Measurements from ENCODE around the gene MIP.

Gene MIP

GRCh38 chr12:56420411-56420810, 34.0 kb downstream of the MIP start:
- Histone ChIP-seq H3K9me3 (ENCODE audit: insufficient read depth, low read length) (no peaks in the 10 kb centered on the region), H3F3A (ENCODE audit: insufficient read depth) (no peaks in the 10 kb centered on the region), H3K9me2 (replicated peaks; ENCODE audit: insufficient read depth, low read length) (no peaks in the 10 kb centered on the region), H3K36me3 (ENCODE audit: low read length) (peaks cover 28% of the 10 kb centered on the region; the same call in 1 of the 2 replicates), H3K27ac (ENCODE audit: low read depth, low read length) (no peak overlapping the region), H3K4me2 (ENCODE audit: low read depth, low read length, poor library complexity, severe bottlenecking) (no peak overlapping the region), H3K4me3 (ENCODE audit: insufficient read depth, low read length, poor library complexity, severe bottlenecking) (no peak overlapping the region), H3K9ac (ENCODE audit: low read length) (no peak overlapping the region), H3K79me2 (ENCODE audit: insufficient read depth, low read length) (no peaks in the 10 kb centered on the region), H2AFZ (ENCODE audit: low read depth, low read length, severe bottlenecking) (no peak overlapping the region), H4K20me1 (ENCODE audit: low read depth, low read length) (no peaks in the 10 kb centered on the region), H3K27me3 (ENCODE audit: low read length) (no peaks in the 10 kb centered on the region)
- TF ChIP-seq CTCF (IDR thresholded peaks at IDR 0.05; ENCODE audit: insufficient read depth, low read length, poor library complexity, severe bottlenecking) (no peak), EZH2phosphoT487 (conservative IDR thresholded peaks at IDR 0.05; ENCODE audit: low read length) (no peak)

GRCh38 chr12:56417739-56418138, 36.7 kb downstream of the MIP start:
- TF ChIP-seq CTCF (IDR thresholded peaks at IDR 0.05; ENCODE audit: insufficient read depth, low read length, poor library complexity, severe bottlenecking), result no peak
- TF ChIP-seq EZH2phosphoT487 (conservative IDR thresholded peaks at IDR 0.05; ENCODE audit: low read length), result no peak
- H3K9me3 ChIP-seq (ENCODE audit: insufficient read depth, low read length), result no peaks in the 10 kb centered on the region

GRCh38 chr12:56414401-56414800, 40.1 kb downstream of the MIP start:
- no peak overlapping the region for H3K27ac ChIP-seq (ENCODE audit: low read depth, low read length)
- H3F3A ChIP-seq (ENCODE audit: insufficient read depth), result no peaks in the 10 kb centered on the region
- H3K4me3 ChIP-seq (ENCODE audit: insufficient read depth, low read length, poor library complexity, severe bottlenecking), result no peak overlapping the region
- TF ChIP-seq CTCF (IDR thresholded peaks at IDR 0.05; ENCODE audit: insufficient read depth, low read length, poor library complexity, severe bottlenecking) (no peak), EZH2phosphoT487 (conservative IDR thresholded peaks at IDR 0.05; ENCODE audit: low read length) (no peak)
- no peaks in the 10 kb centered on the region for H3K9me2 ChIP-seq (replicated peaks; ENCODE audit: insufficient read depth, low read length)
- H4K20me1 ChIP-seq (ENCODE audit: low read depth, low read length), result no peaks in the 10 kb centered on the region
- no peak overlapping the region for H3K4me2 ChIP-seq (ENCODE audit: low read depth, low read length, poor library complexity, severe bottlenecking)
- H3K36me3 ChIP-seq (ENCODE audit: low read length), result no peaks in the 10 kb centered on the region; the same call in 1 of the 2 replicates
- H3K9me3 ChIP-seq (ENCODE audit: insufficient read depth, low read length), result no peaks in the 10 kb centered on the region
- H3K27me3 ChIP-seq (ENCODE audit: low read length), result no peaks in the 10 kb centered on the region
- H2AFZ ChIP-seq (ENCODE audit: low read depth, low read length, severe bottlenecking), result no peak overlapping the region
- no peaks in the 10 kb centered on the region for H3K79me2 ChIP-seq (ENCODE audit: insufficient read depth, low read length)
- H3K9ac ChIP-seq (ENCODE audit: low read length), result no peak overlapping the region

More at GRCh38 chr12:56417739-56418138, 36.7 kb downstream of the MIP start:
- no peaks in the 10 kb centered on the region for H3K9me2 ChIP-seq (replicated peaks; ENCODE audit: insufficient read depth, low read length)
- no peak overlapping the region for H3K4me2 ChIP-seq (ENCODE audit: low read depth, low read length, poor library complexity, severe bottlenecking)
- H3K27me3 ChIP-seq (ENCODE audit: low read length), result no peaks in the 10 kb centered on the region
- H2AFZ ChIP-seq (ENCODE audit: low read depth, low read length, severe bottlenecking), result no peak overlapping the region
- H3K36me3 ChIP-seq (ENCODE audit: low read length), result peaks cover 13% of the 10 kb centered on the region; the same call in 1 of the 2 replicates
- H3K9ac ChIP-seq (ENCODE audit: low read length), result no peak overlapping the region
- H3K79me2 ChIP-seq (ENCODE audit: insufficient read depth, low read length), result no peaks in the 10 kb centered on the region
- H3F3A ChIP-seq (ENCODE audit: insufficient read depth), result no peaks in the 10 kb centered on the region
- no peak overlapping the region for H3K27ac ChIP-seq (ENCODE audit: low read depth, low read length)
- H3K4me3 ChIP-seq (ENCODE audit: insufficient read depth, low read length, poor library complexity, severe bottlenecking), result no peak overlapping the region
- H4K20me1 ChIP-seq (ENCODE audit: low read depth, low read length), result no peaks in the 10 kb centered on the region

All from SU-DHL-6 (cell line).